Nephron (organoid): Measurements from ENCODE around the gene TSPAN5.
A peak's percentile ranks its signal among the peaks of the same experiment; 100 is the strongest.

Experiments
- H3K27ac Mint-ChIP-seq, 3 experiments: 2 replicates each; pipeline ENCODE4 v1.8.0; 2020; ENCODE audit warnings: mixed read lengths in 3 of 3, mild to moderate bottlenecking in 2 of 3, moderate library complexity in 1 of 3
- H3K27me3 Mint-ChIP-seq: 2 replicates; pipeline ENCODE4 v1.8.0; 2021; ENCODE audit warnings: low read depth, mild to moderate bottlenecking, moderate library complexity, mixed read lengths
- H3K36me3 Mint-ChIP-seq: 2 replicates; pipeline ENCODE4 v1.8.0; 2020; ENCODE audit warnings: low read depth, mixed read lengths
- H3K4me1 Mint-ChIP-seq: 2 replicates; pipeline ENCODE4 v1.8.0; 2020; ENCODE audit warnings: mixed read lengths
- H3K4me3 Mint-ChIP-seq, 3 experiments: 2 replicates each; pipeline ENCODE4 v1.8.0; 2020; ENCODE audit warnings: mild to moderate bottlenecking in 3 of 3, mixed read lengths in 3 of 3, moderate library complexity in 2 of 3
- H3K9me3 Mint-ChIP-seq: 2 replicates; pipeline ENCODE4 v1.8.0; 2020; ENCODE audit warnings: mixed read lengths
- CTCF ChIP-seq, 3 experiments: fragments of 200-600 bp; sonication (generic); IDR thresholded peaks; one replicate each; pipeline ENCODE4 v1.5.0; 2021; ENCODE audit warnings: antibody characterized with exemption in 3 of 3; ENCODE audit not compliant: unreplicated experiment in 3 of 3

Gene TSPAN5

GRCh38 chr4:98452091-98452490 lies 206.3 kb downstream of the TSPAN5 start:
- no peak for TF ChIP-seq CTCF (IDR thresholded peaks at IDR 0.05; ENCODE audit: unreplicated experiment in 3 of 3)
- Mint-ChIP-seq H3K36me3 (no peaks in the 10 kb centered on the region), H3K4me1 (peaks cover 11% of the 10 kb centered on the region)

GRCh38 chr4:98448908-98449307 lies 209.5 kb downstream of the TSPAN5 start:
- peak overlapping the region; percentile 10 to 48 (median 30) for H3K27ac Mint-ChIP-seq
- peaks cover 10% of the 10 kb centered on the region for H3K9me3 Mint-ChIP-seq
- H3K4me1 Mint-ChIP-seq = peaks cover 11% of the 10 kb centered on the region
- no peaks in the 10 kb centered on the region for H3K27me3 Mint-ChIP-seq
- H3K4me3 Mint-ChIP-seq = no peak overlapping the region
- peaks cover 3% of the 10 kb centered on the region for H3K36me3 Mint-ChIP-seq
- no peak for TF ChIP-seq CTCF (IDR thresholded peaks at IDR 0.05; ENCODE audit: unreplicated experiment in 3 of 3)

More at GRCh38 chr4:98452091-98452490, 206.3 kb downstream of the TSPAN5 start:
- Mint-ChIP-seq H3K9me3 (peaks cover 10% of the 10 kb centered on the region), H3K27me3 (no peaks in the 10 kb centered on the region), H3K4me3 (no peak overlapping the region), H3K27ac (no peak overlapping the region)

GRCh38 chr4:98447648-98448047 lies 210.8 kb downstream of the TSPAN5 start:
- peaks cover 11% of the 10 kb centered on the region for H3K4me1 Mint-ChIP-seq
- no peak overlapping the region for H3K4me3 Mint-ChIP-seq
- peaks cover 2% of the 10 kb centered on the region for H3K9me3 Mint-ChIP-seq
- TF ChIP-seq CTCF (IDR thresholded peaks at IDR 0.05; ENCODE audit: unreplicated experiment in 3 of 3) = no peak
- H3K27me3 Mint-ChIP-seq = no peaks in the 10 kb centered on the region
- no peak overlapping the region for H3K27ac Mint-ChIP-seq
- H3K36me3 Mint-ChIP-seq = peaks cover 8% of the 10 kb centered on the region

- H3K27ac Mint-ChIP-seq = no peak overlapping the region
- H3K4me3 Mint-ChIP-seq = no peak overlapping the region
- TF ChIP-seq CTCF (IDR thresholded peaks at IDR 0.05; ENCODE audit: unreplicated experiment in 3 of 3) = no peak
- peaks cover 11% of the 10 kb centered on the region for H3K4me1 Mint-ChIP-seq
- no peaks in the 10 kb centered on the region for H3K9me3 Mint-ChIP-seq
- peaks cover 15% of the 10 kb centered on the region for H3K36me3 Mint-ChIP-seq
- no peaks in the 10 kb centered on the region for H3K27me3 Mint-ChIP-seq
These were observed 211.7 kb downstream of the TSPAN5 start for GRCh38 chr4:98446499-98447375.

GRCh38 chr4:98444371-98444770 lies 214.0 kb downstream of the TSPAN5 start:
- peaks cover 7% of the 10 kb centered on the region for H3K4me1 Mint-ChIP-seq
- H3K27ac Mint-ChIP-seq = no peak overlapping the region
- no peaks in the 10 kb centered on the region for H3K9me3 Mint-ChIP-seq
- H3K27me3 Mint-ChIP-seq = no peaks in the 10 kb centered on the region
- H3K4me3 Mint-ChIP-seq = no peak overlapping the region
- peaks cover 24% of the 10 kb centered on the region for H3K36me3 Mint-ChIP-seq
- no peak for TF ChIP-seq CTCF (IDR thresholded peaks at IDR 0.05; ENCODE audit: unreplicated experiment in 3 of 3)

GRCh38 chr4:98434816-98435215 lies 223.6 kb downstream of the TSPAN5 start:
- Mint-ChIP-seq H3K36me3 (peaks cover 38% of the 10 kb centered on the region), H3K27ac (no peak overlapping the region), H3K27me3 (no peaks in the 10 kb centered on the region), H3K4me1 (no peaks in the 10 kb centered on the region), H3K9me3 (no peaks in the 10 kb centered on the region), H3K4me3 (no peak overlapping the region)
- no peak for TF ChIP-seq CTCF (IDR thresholded peaks at IDR 0.05; ENCODE audit: unreplicated experiment in 3 of 3)
